Measurements from ENCODE around the gene PHF3. TPM values are rescaled to one million over a fixed set of nuclear protein-coding genes. Genes with fewer than 3 reads are reported as not detected.

Gene PHF3
- total RNA-seq, 1 experiment from 2014 or later, result 56.4 TPM

GRCh38 chr6:63597141-63598048 lies 38.2 kb upstream of the PHF3 start:
- no peak for DNase-seq (ENCODE audit: low spot score)
- Mint-ChIP-seq H3K4me3 (peak overlapping the region; percentile 80), H3K9me3 (no peaks in the 10 kb centered on the region; the same call in 1 of the 2 replicates), H3K4me1 (peaks cover 9% of the 10 kb centered on the region), H3K27me3 (ENCODE audit: low read depth) (no peaks in the 10 kb centered on the region; the same call in 1 of the 2 replicates), H3K36me3 (no peaks in the 10 kb centered on the region), H3K27ac (no peak overlapping the region)
- ATAC-seq, result no peak
- ChIA-PET POLR2A (interaction anchor here (0.8 to 2.1 kb wide), 3 partner anchors 23 to 72 kb away, joined by 4 to 17 read pairs (median 6); partner anchors contain the start of gene PHF3), CTCF (interaction anchor here (1.1 to 2.5 kb wide), 11 partner anchors 9 to 245 kb away, joined by 3 to 25 read pairs (median 10); partner anchors contain the start of gene PHF3)
- TF ChIP-seq TP53 (CRISPR knock-in tag; IDR thresholded peaks at IDR 0.05) (no peak), HMGA2 (CRISPR knock-in tag; IDR thresholded peaks at IDR 0.05) (peak; percentile 98)

GRCh38 chr6:63598049-63599036 lies 37.3 kb upstream of the PHF3 start:
- peak; percentile 71 for DNase-seq (ENCODE audit: low spot score)
- peak overlapping the region; percentile 80 for H3K4me3 Mint-ChIP-seq
- peaks cover 9% of the 10 kb centered on the region for H3K4me1 Mint-ChIP-seq
- no peaks in the 10 kb centered on the region for H3K36me3 Mint-ChIP-seq
- ChIA-PET CTCF (interaction anchor here (0.6 to 2.5 kb wide), 29 partner anchors 9 to 283 kb away, joined by 3 to 25 read pairs (median 6); partner anchors contain the start of gene PHF3), POLR2A (interaction anchor here (1.1 to 2.1 kb wide), 2 partner anchors 24 to 38 kb away, joined by 4 to 17 read pairs; partner anchors contain the start of gene PHF3)
- TF ChIP-seq SP1 (CRISPR knock-in tag; conservative IDR thresholded peaks at IDR 0.05), result no peak
- TF ChIP-seq ZNF423 (CRISPR knock-in tag; IDR thresholded peaks at IDR 0.05), result no peak
- TF ChIP-seq HMGXB4 (CRISPR knock-in tag; IDR thresholded peaks at IDR 0.05), result peak; percentile 49; the same call in 1 of the 2 replicates
- no peak for TF ChIP-seq ARID4B (CRISPR knock-in tag; IDR thresholded peaks at IDR 0.05; ENCODE audit: borderline replicate concordance)
- peak; percentile 71 for TF ChIP-seq CTCF (IDR thresholded peaks at IDR 0.05)
- TF ChIP-seq CREB1 (CRISPR knock-in tag; IDR thresholded peaks at IDR 0.05), result no peak
- TF ChIP-seq HMGA2 (CRISPR knock-in tag; IDR thresholded peaks at IDR 0.05), result no peak
- TF ChIP-seq ZNF232 (CRISPR knock-in tag; IDR thresholded peaks at IDR 0.05), result no peak
- TF ChIP-seq GABPB1 (CRISPR knock-in tag; IDR thresholded peaks at IDR 0.05), result peak; percentile 62; the same call in 1 of the 2 replicates
- no peak for TF ChIP-seq ATF3 (CRISPR knock-in tag; conservative IDR thresholded peaks at IDR 0.05)
- H3K27me3 Mint-ChIP-seq (ENCODE audit: low read depth), result no peaks in the 10 kb centered on the region; the same call in 1 of the 2 replicates
- ATAC-seq, result peak; percentile 97
- no peaks in the 10 kb centered on the region; the same call in 1 of the 2 replicates for H3K9me3 Mint-ChIP-seq
- H3K27ac Mint-ChIP-seq, result peak overlapping the region; percentile 75
